H1 (cell line): ENCODE data around the gene STRN. TPM values are rescaled to one million over a fixed set of nuclear protein-coding genes. Genes with fewer than 3 reads are reported as not detected.

Source experiments
- CHD7 ChIP-seq: fragments of 300-600 bp; sonication (generic); IDR thresholded peaks from 2 replicates; pipeline ENCODE4 v1.7.1; 2012; ENCODE audit warnings: low read length, moderate library complexity, mild to moderate bottlenecking, inconsistent platforms; ENCODE audit not compliant: insufficient replicate concordance
- JUN ChIP-seq: IDR thresholded peaks from 2 replicates; pipeline ENCODE4 v1.6.1; 2011; ENCODE audit warnings: low read depth, mild to moderate bottlenecking, improper control_type of control experiment, low read length
- KDM1A ChIP-seq: fragments of 200-600, 300-600 bp; sonication (generic); IDR thresholded peaks from 2 replicates; pipeline ENCODE4 v1.7.1; 2016; ENCODE audit warnings: mild to moderate bottlenecking, low read length, borderline replicate concordance
- SIN3A ChIP-seq, 2 experiments: IDR thresholded peaks in 1 of 2; conservative IDR thresholded peaks in 1 of 2; 2 replicates each; pipeline ENCODE4 v1.6.1; 2011 to 2012; ENCODE audit warnings: low read length in 2 of 2, improper control_type of control experiment in 1 of 2, low read depth in 1 of 2, mild to moderate bottlenecking in 1 of 2
- SIRT6 ChIP-seq: IDR thresholded peaks from one replicate; pipeline ENCODE4 v1.7.1; 2012; ENCODE audit warnings: low read length, inconsistent platforms
- TEAD4 ChIP-seq: IDR thresholded peaks from 2 replicates; pipeline ENCODE4 v1.6.1; 2012; ENCODE audit warnings: low read depth, low read length, inconsistent platforms, mixed read lengths
- YY1 ChIP-seq: IDR thresholded peaks from 2 replicates; pipeline ENCODE4 v1.6.1; 2011; ENCODE audit warnings: low read depth, mild to moderate bottlenecking, low read length
- polyA plus RNA-seq, 7 experiments: library from polyadenylated mRNA; depleted of rRNA in 3 of 7; stranded (reverse) in 5 of 7; unstranded in 2 of 7; fragments of >200 nt in 5 of 7; fragments of 200-250 nt in 2 of 7; gene quantifications; 1 replicate in 5 of 7; 2 replicates in 1 of 7; 4 replicates in 1 of 7; pipeline versions ENCODE4 v1.2.1 to v1.2.3, GENCODE V29; 2011 to 2013; ENCODE audit warnings: missing spikeins in 2 of 7, mixed read lengths in 2 of 7
- total RNA-seq: library from RNA; stranded (reverse); fragmentation: NEBNext Ultra II Directional; extraction: Animal tissue kit (Norgen Biotek cat#: 25700); gene quantifications from 2 replicates; pipeline ENCODE4 v1.2.1, GENCODE V29; 2021

The STRN gene
- total and polyA plus RNA-seq, 2 of the 8 experiments (the other 6 are each of a cell fraction or from before 2014, with no cell fraction given): 8.3 to 47.0 TPM

GRCh38 chr2:36843838-36844237 is 122.5 kb downstream of the STRN start (continued):
- TF ChIP-seq CHD7 (no peak), TEAD4 (no peak), SIN3A (conservative IDR thresholded peaks at IDR 0.05 in 1 of 2, IDR thresholded peaks at IDR 0.05 in 1 of 2; ENCODE audit: low read depth in 1 of 2, low read length in 2 of 2) (no peak), SIRT6 (no peak), KDM1A (no peak), JUN (no peak), YY1 (no peak)
- TF ChIP-seq, all 59 proteins: peak for 0
